ENCODE results near the gene C16orf46. TPM values are rescaled to one million over a fixed set of nuclear protein-coding genes. Genes with fewer than 3 reads are reported as not detected.

C16orf46 gene
- total RNA-seq, 4 donors from 2014 or later = 1.9 TPM; not detected in 3

DNA sequence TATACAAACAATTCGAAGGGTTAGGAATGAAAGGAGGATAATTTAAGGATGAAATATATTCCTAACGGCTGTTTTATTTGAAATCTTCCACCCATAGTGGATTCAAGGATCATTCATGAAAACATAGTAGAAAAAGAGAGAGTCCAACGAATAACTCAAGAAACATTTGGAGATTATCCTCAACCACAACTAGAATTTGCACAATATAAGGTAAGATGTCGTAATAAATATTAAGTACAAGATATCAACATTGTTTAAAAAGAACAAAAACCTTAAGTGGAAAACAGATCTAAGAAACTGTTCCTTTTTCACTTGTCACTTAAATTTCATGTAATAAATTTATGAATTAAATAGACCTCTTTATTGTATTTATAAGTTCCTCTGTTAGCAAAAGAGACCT is 50.6 kb downstream of the C16orf46 start:
- no peak for DNase-seq
- no peak overlapping the region for H3K27ac ChIP-seq
- H3K4me1 ChIP-seq = no peaks in the 10 kb centered on the region
- TF ChIP-seq POLR2A (IDR thresholded peaks at IDR 0.05) = no peak
- TF ChIP-seq, protein P1, sequence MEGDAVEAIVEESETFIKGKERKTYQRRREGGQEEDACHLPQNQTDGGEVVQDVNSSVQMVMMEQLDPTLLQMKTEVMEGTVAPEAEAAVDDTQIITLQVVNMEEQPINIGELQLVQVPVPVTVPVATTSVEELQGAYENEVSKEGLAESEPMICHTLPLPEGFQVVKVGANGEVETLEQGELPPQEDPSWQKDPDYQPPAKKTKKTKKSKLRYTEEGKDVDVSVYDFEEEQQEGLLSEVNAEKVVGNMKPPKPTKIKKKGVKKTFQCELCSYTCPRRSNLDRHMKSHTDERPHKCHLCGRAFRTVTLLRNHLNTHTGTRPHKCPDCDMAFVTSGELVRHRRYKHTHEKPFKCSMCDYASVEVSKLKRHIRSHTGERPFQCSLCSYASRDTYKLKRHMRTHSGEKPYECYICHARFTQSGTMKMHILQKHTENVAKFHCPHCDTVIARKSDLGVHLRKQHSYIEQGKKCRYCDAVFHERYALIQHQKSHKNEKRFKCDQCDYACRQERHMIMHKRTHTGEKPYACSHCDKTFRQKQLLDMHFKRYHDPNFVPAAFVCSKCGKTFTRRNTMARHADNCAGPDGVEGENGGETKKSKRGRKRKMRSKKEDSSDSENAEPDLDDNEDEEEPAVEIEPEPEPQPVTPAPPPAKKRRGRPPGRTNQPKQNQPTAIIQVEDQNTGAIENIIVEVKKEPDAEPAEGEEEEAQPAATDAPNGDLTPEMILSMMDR (IDR thresholded peaks at IDR 0.05) = no peak
- no peaks in the 10 kb centered on the region for H3K36me3 ChIP-seq
- no peak overlapping the region for H3K4me3 ChIP-seq
- no peaks in the 10 kb centered on the region for H3K9me3 ChIP-seq
- no peaks in the 10 kb centered on the region for H3K27me3 ChIP-seq
- intact Hi-C loops (cut with DNase I; ENCODE audit: low total_unique reads) = no loop called here

DNA sequence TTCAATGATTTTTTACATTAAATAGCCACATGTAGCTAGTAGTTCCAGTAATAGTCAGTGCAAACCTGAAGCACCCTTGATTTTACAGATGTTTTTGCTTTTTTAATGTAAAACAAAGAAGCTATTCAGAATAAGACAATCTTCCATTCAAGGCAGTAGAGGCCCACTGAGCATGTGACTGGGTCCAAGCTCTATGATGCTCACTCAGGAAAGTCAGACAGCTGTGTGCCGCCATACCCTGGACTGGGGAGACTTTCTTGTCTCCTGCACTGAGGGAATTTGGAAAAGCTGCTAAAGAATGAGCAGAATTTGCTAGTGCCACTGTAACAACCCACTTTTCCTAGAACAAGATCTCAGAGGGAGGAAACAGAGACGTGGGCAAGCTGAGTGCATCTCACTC is 58.5 kb downstream of the C16orf46 start:
- Histone ChIP-seq H3K4me3 (no peak overlapping the region), H3K9me3 (no peaks in the 10 kb centered on the region), H3K36me3 (no peaks in the 10 kb centered on the region), H3K27ac (no peak overlapping the region), H3K27me3 (no peaks in the 10 kb centered on the region), H3K4me1 (no peaks in the 10 kb centered on the region)
- DNase-seq = no peak
- TF ChIP-seq POLR2A (IDR thresholded peaks at IDR 0.05) = no peak
- TF ChIP-seq, protein P1 (IDR thresholded peaks at IDR 0.05) = no peak
- intact Hi-C loops (cut with DNase I; ENCODE audit: low total_unique reads) = no loop called here

GRCh38 chr16:81014672-81015071 is 62.4 kb downstream of the C16orf46 start:
- intact Hi-C loops (cut with DNase I; ENCODE audit: low total_unique reads) = no loop called here
- no peak for DNase-seq
- no peak for TF ChIP-seq POLR2A (IDR thresholded peaks at IDR 0.05)
- TF ChIP-seq, protein P1 (IDR thresholded peaks at IDR 0.05) = no peak
- no peaks in the 10 kb centered on the region for H3K27me3 ChIP-seq
- H3K9me3 ChIP-seq = no peaks in the 10 kb centered on the region
- H3K4me1 ChIP-seq = no peaks in the 10 kb centered on the region
- no peaks in the 10 kb centered on the region for H3K36me3 ChIP-seq
- no peak overlapping the region for H3K27ac ChIP-seq
- H3K4me3 ChIP-seq = no peak overlapping the region

- Histone ChIP-seq H3K4me1 (no peaks in the 10 kb centered on the region), H3K27me3 (no peaks in the 10 kb centered on the region), H3K9me3 (no peaks in the 10 kb centered on the region), H3K36me3 (no peaks in the 10 kb centered on the region), H3K27ac (no peak overlapping the region), H3K4me3 (no peak overlapping the region)
- intact Hi-C loops (cut with DNase I; ENCODE audit: low total_unique reads) = no loop called here
- TF ChIP-seq, protein P1 (IDR thresholded peaks at IDR 0.05) = no peak
- TF ChIP-seq POLR2A (IDR thresholded peaks at IDR 0.05) = no peak
- no peak for DNase-seq
These were observed 64.1 kb downstream of the C16orf46 start for GRCh38 chr16:81012974-81013373.

Small RNA genes lying within 50 kb of the gene (small RNA-seq; reads per million reads assigned to genes)
- not detected for gene AC092718.3
- not detected for gene RNU6-1191P

Other genes with a start within 250 kb of the C16orf46 start
- 100 to 1,000 TPM in 1 of 4 donors, 10 to 100 TPM in 2, 1 to 10 TPM in 1; 1.5 to 204 (median 23.6) TPM for gene CMC2, start 70.4 kb downstream of the C16orf46 start, total RNA-seq
- 10 to 100 TPM in 1 of 4 donors, 1 to 10 TPM in 1, not detected in 2; 2.8 to 20.0 TPM for gene CENPN, start 70.0 kb downstream of the C16orf46 start, total RNA-seq
- gene ATMIN, start 41.4 kb downstream of the C16orf46 start, total RNA-seq = 10 to 100 TPM; 17.2 to 51.8 (median 29.8) TPM
- gene GCSH, start 19.2 kb upstream of the C16orf46 start, total RNA-seq = 10 to 100 TPM; 32.1 to 83.8 (median 38.5) TPM
- 1 to 10 TPM in 1 of 4 donors, under 1 TPM in 2, not detected in 1; 0.27 to 2.6 (median 0.97) TPM for gene BCO1, start 161.5 kb upstream of the C16orf46 start, total RNA-seq
- 10 to 100 TPM in 3 of 4 donors, 1 to 10 TPM in 1; 7.9 to 18.5 (median 15.2) TPM for gene GAN, start 237.7 kb upstream of the C16orf46 start, total RNA-seq

Data from uterus (tissue), 4 donors.